Activated T-cell treated with anti-CD3 and anti-CD28 coated beads, Interleukin-2, amount 50 U/mL, for 4 hours (primary cell): ENCODE data around the gene ZNF692. TPM values are rescaled to one million over a fixed set of nuclear protein-coding genes. Genes with fewer than 3 reads are reported as not detected.
"Not testable (repeated sequence)": the region's sequence is repeated elsewhere in the genome, so short reads cannot be mapped to it uniquely, and the experiment has no call there.

Experiments used
- ATAC-seq, 2 donors: fragments of 200-7000 bp; cut with Tn5 transposase; one replicate each; pipeline ENCODE4 v1.10.0; 2021
- DNase-seq: peaks from one replicate; pipeline ENCODE4 v3.0.0-alpha.2; 2020
- H3K27me3 Mint-ChIP-seq: one replicate; pipeline ENCODE4 v1.8.0; 2021; ENCODE audit warnings: low read depth, mixed read lengths
- H3K36me3 Mint-ChIP-seq: one replicate; pipeline ENCODE4 v1.8.0; 2022; ENCODE audit warnings: mixed read lengths; ENCODE audit not compliant: insufficient read depth
- H3K4me1 Mint-ChIP-seq: one replicate; pipeline ENCODE4 v1.8.0; 2021; ENCODE audit warnings: low read depth, mixed read lengths
- H3K4me3 Mint-ChIP-seq: one replicate; pipeline ENCODE4 v1.8.0; 2021; ENCODE audit warnings: mild to moderate bottlenecking, moderate library complexity, mixed read lengths
- H3K9me3 Mint-ChIP-seq: one replicate; pipeline ENCODE4 v1.8.0; 2021; ENCODE audit warnings: mixed read lengths
- total RNA-seq, 3 donors: library from RNA; stranded (reverse); gene quantifications; one replicate each; pipeline ENCODE4 v1.2.1, GENCODE V29; 2021

Gene ZNF692
- total RNA-seq, 3 donors from 2014 or later: 59.8 to 72.6 (median 70.1) TPM

- H3K4me1 Mint-ChIP-seq: peaks cover 11% of the 10 kb centered on the region
- no peak for ATAC-seq
- H3K36me3 Mint-ChIP-seq: no peaks in the 10 kb centered on the region
- no peak for DNase-seq
- no peak overlapping the region for H3K4me3 Mint-ChIP-seq
- H3K9me3 Mint-ChIP-seq: no peaks in the 10 kb centered on the region
- H3K27me3 Mint-ChIP-seq: peaks cover 11% of the 10 kb centered on the region
Measured at GRCh38 chr1:248805876-248806275, 53.0 kb downstream of the ZNF692 start.

GRCh38 chr1:248804771-248805681 is 53.9 kb downstream of the ZNF692 start:
- Mint-ChIP-seq H3K9me3 (no peaks in the 10 kb centered on the region), H3K4me1 (peaks cover 11% of the 10 kb centered on the region), H3K36me3 (no peaks in the 10 kb centered on the region), H3K4me3 (no peak overlapping the region), H3K27me3 (peaks cover 11% of the 10 kb centered on the region)
- no peak for ATAC-seq
- no peak for DNase-seq

GRCh38 chr1:248803501-248803900 is 55.4 kb downstream of the ZNF692 start:
- H3K36me3 Mint-ChIP-seq, H3K9me3 Mint-ChIP-seq, DNase-seq, ATAC-seq, H3K4me3 Mint-ChIP-seq: not testable (repeated sequence)
- Mint-ChIP-seq H3K4me1 (peaks cover 11% of the 10 kb centered on the region), H3K27me3 (peaks cover 12% of the 10 kb centered on the region)

- Mint-ChIP-seq H3K27me3 (peaks cover 12% of the 10 kb centered on the region), H3K36me3 (no peaks in the 10 kb centered on the region), H3K9me3 (no peaks in the 10 kb centered on the region), H3K4me3 (no peak overlapping the region), H3K4me1 (peaks cover 11% of the 10 kb centered on the region)
- ATAC-seq (no peak), DNase-seq (no peak)
Measured at GRCh38 chr1:248802454-248802853, 56.4 kb downstream of the ZNF692 start.

GRCh38 chr1:248800459-248800858 is 58.4 kb downstream of the ZNF692 start:
- no peak overlapping the region for H3K4me3 Mint-ChIP-seq
- no peaks in the 10 kb centered on the region for H3K36me3 Mint-ChIP-seq
- peaks cover 5% of the 10 kb centered on the region for H3K9me3 Mint-ChIP-seq
- DNase-seq (no peak), ATAC-seq (no peak)
- peaks cover 8% of the 10 kb centered on the region for H3K4me1 Mint-ChIP-seq
- H3K27me3 Mint-ChIP-seq: peaks cover 12% of the 10 kb centered on the region

Other genes with a start within 250 kb of the ZNF692 start
- not detected for gene OR2T11, start 224.0 kb downstream of the ZNF692 start, total RNA-seq
- gene OR2T35, start 213.8 kb downstream of the ZNF692 start, total RNA-seq: not detected
- not detected for gene OR2T27, start 203.6 kb downstream of the ZNF692 start, total RNA-seq
- not detected for gene OR14I1, start 156.3 kb downstream of the ZNF692 start, total RNA-seq
- gene LYPD8, start 103.3 kb downstream of the ZNF692 start, total RNA-seq: not detected
- gene SH3BP5L, start 33.2 kb downstream of the ZNF692 start, total RNA-seq: 10 to 100 TPM; 14.9 to 16.4 (median 16.1) TPM
- gene ZNF672, start 20.9 kb downstream of the ZNF692 start, total RNA-seq: 10 to 100 TPM; 35.9 to 38.3 (median 37.2) TPM
- 1 to 10 TPM; 3.4 to 4.7 (median 4.0) TPM for gene PGBD2, start 47.1 kb upstream of the ZNF692 start, total RNA-seq